T-helper 2 cell treated with Interferon-gamma antibody and Interleukin-4, amounts not matched to agents 5 μg/mL and 100 μg/mL, for 36 hours (primary cell): ENCODE results near the gene EVPL.
"Not testable (repeated sequence)": the region's sequence is repeated elsewhere in the genome, so short reads cannot be mapped to it uniquely, and the experiment has no call there.

ENCODE experiments used
- DNase-seq: peaks from one replicate; pipeline ENCODE4 v3.0.0; 2021; ENCODE audit warnings: low spot score
- H3K27ac Mint-ChIP-seq: one replicate; pipeline ENCODE4 v1.8.0; 2021; ENCODE audit warnings: mild to moderate bottlenecking, mixed read lengths
- H3K27me3 Mint-ChIP-seq: one replicate; pipeline ENCODE4 v1.8.0; 2021; ENCODE audit warnings: low read depth, mixed read lengths
- H3K36me3 Mint-ChIP-seq: one replicate; pipeline ENCODE4 v1.8.0; 2021; ENCODE audit warnings: low read depth, mixed read lengths
- H3K4me1 Mint-ChIP-seq: one replicate; pipeline ENCODE4 v1.8.0; 2021; ENCODE audit warnings: low read depth, mixed read lengths
- H3K4me3 Mint-ChIP-seq: one replicate; pipeline ENCODE4 v1.8.0; 2022; ENCODE audit warnings: mild to moderate bottlenecking, moderate library complexity, mixed read lengths
- H3K9me3 Mint-ChIP-seq: one replicate; pipeline ENCODE4 v1.8.0; 2021; ENCODE audit warnings: mixed read lengths

EVPL gene

GRCh38 chr17:75985986-75986385, 41.1 kb downstream of the EVPL start:
- Mint-ChIP-seq H3K27ac (no peak overlapping the region), H3K27me3 (no peaks in the 10 kb centered on the region), H3K4me3 (no peak overlapping the region), H3K9me3 (no peaks in the 10 kb centered on the region), H3K4me1 (peaks cover 1% of the 10 kb centered on the region), H3K36me3 (no peaks in the 10 kb centered on the region)
- DNase-seq, result no peak

DNA sequence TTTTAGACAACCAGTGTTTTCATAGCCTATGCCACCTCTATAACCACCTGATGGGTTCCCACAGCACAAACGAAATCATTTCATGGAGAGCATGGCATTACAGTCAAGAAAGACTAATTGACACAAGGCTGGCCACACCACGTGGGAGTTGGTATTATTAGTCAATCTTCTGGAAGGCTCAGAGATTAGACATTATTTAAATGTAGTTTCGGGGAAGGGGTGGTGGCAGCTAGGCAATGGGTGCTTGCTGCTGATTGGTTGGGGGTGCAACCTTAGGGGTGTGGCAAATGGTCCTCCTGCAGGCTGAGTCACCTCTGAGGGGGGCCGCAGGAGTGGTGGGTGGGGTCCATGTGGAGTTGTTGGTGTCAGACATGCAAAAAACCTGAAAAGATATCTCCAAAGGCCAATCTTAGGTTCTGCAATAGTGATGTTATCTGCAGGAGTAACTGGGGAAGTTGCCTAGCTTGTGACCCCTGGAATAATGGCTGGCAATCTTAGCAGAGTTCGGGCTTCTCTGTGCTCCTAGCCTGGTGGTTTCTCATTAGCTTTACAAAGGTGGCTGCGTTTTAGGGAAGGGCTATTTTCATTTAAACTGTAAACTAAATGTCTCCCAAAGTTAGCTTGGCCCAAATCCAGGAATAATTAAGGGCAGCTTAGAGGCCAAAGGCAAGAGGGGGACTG, 43.5 kb downstream of the EVPL start:
- Mint-ChIP-seq H3K27ac (no peak overlapping the region), H3K4me3 (no peak overlapping the region), H3K4me1 (peaks cover 16% of the 10 kb centered on the region), H3K27me3 (no peaks in the 10 kb centered on the region), H3K9me3 (no peaks in the 10 kb centered on the region), H3K36me3 (peaks cover 2% of the 10 kb centered on the region)
- DNase-seq, result no peak

DNA sequence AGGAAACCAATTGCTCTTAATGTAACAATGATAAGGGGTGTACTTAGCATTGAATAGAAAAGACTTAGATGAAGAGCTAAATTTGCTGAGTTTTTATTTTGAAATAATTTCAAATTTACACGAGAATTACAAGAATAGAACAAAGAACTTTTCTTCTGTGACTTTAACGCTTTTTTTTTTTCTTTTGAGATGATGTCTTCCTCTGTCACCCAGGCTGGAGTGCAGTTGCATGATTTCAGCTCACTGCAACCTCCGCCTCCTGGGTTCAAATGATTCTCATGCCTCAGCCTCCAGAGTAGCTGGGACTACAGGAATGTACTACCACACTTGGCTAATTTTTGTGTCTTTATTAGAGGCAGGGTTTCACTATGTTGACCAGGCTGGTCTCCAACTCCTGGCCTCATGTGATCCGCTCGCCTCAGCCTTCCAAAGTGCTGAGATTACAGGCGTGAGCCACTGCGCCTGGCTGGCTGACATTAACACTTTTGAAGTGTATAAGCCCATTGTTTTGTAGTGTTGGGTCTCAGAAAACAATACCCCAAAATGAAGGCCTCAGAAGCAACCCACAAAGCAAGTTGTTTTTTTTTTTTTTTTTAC, 46.0 kb downstream of the EVPL start:
- H3K4me3 Mint-ChIP-seq, result peak overlapping the region; percentile 99
- H3K27ac Mint-ChIP-seq, result peak overlapping the region; percentile 99
- DNase-seq, result no peak
- no peaks in the 10 kb centered on the region for H3K27me3 Mint-ChIP-seq
- no peaks in the 10 kb centered on the region for H3K9me3 Mint-ChIP-seq
- peaks cover 6% of the 10 kb centered on the region for H3K36me3 Mint-ChIP-seq
- peaks cover 30% of the 10 kb centered on the region for H3K4me1 Mint-ChIP-seq

DNA sequence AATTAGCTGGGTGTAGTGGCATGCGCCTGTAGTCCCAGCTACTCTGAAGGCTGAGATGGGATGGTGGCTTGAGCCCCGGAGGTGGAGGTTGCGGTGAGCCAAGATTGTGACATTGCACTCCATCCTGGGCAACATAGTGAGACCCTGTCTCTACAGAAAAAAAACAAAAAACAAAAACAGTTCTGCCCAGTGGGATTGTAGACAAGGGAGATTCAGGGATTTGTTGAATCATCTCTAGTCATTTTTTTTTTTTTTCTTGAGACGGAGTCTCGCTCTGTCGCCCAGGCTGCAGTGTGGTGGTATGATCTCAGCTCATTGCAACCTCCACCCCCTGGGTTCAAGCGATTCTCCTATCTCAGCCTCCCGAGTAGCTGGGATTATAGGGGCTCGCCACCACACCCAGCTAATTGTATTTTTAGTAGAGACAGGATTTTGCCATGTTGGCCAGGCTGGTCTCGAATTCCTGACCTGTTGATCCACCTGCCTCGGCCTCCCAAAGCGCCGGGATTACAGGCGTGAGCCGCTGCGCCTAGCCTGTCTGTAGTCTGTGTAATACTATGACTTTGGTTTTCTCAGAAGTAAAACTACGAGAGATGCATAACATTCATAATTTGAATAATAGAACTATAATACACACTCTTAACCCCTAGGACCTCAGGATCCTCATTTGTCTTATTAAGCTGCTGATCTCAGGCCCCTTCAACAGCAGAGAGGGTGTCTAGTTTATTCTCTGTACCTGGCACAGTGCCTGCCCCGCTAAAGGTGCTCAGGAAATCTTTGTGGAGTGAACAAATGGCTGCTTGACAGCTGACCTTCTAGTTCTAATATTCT, 46.7 kb downstream of the EVPL start:
- Mint-ChIP-seq H3K27ac (peak overlapping the region; percentile 99), H3K9me3 (no peaks in the 10 kb centered on the region), H3K4me1 (peaks cover 35% of the 10 kb centered on the region), H3K27me3 (no peaks in the 10 kb centered on the region), H3K36me3 (peaks cover 9% of the 10 kb centered on the region), H3K4me3 (peak overlapping the region; percentile 99)
- DNase-seq, result no peak

- Mint-ChIP-seq H3K36me3 (peaks cover 11% of the 10 kb centered on the region), H3K9me3 (no peaks in the 10 kb centered on the region), H3K27me3 (no peaks in the 10 kb centered on the region), H3K4me3 (peak overlapping the region; percentile 99), H3K27ac (peak overlapping the region; percentile 99), H3K4me1 (peaks cover 35% of the 10 kb centered on the region)
- no peak for DNase-seq
Observed at GRCh38 chr17:75979705-75980187, 47.4 kb downstream of the EVPL start.

DNA sequence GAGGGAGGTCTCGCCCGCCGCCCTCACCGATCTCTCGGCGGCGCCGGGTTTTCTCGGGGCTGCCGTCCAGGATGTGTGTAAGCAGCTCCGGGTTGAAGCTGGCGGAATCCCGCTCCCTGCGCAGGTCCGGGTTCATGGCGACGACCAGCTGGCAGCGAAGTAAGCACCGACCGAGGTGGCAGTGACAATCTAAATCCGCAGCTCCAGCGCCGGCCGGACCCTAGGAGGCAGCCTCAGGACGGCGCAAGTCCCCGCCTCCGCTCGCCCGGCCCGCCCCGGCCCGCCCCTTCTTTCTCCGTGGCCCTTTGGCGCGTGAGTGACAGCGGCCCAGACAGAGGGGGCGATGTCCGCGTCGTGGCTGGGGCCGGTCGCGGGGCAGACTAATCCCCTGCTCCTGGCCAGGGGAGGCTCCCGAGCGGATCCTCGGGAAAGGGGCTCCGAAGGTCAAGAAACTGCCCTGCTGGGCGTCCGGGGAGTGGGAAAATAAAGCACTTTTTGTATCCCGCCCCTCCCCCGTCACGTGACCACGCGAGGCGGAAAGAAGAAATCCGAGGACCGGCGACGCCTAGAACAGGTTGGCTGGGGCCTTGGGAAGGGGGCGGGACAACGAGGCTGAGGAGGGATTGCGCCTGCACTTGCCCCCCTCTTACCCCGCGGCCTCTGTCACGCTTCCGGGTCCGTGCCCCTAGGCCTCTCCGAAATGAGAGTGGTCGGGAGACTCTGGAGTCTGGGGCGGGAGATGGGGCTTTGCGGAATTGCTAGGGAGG, 48.0 kb downstream of the EVPL start, which contains the start of the genes ACOX1 and TEN1:
ACOX1 (minus strand) TSS at position 229 of the 767 bp plus-strand sequence; CDS start at position 136, 93 bp downstream.
TEN1 (plus strand) TSS at position 303 of the 767 bp plus-strand sequence. CDS start 6,953 bp downstream, outside the sequence.
- Mint-ChIP-seq H3K27me3 (no peaks in the 10 kb centered on the region), H3K27ac (peak within 1 kb of the TSS; percentile 99), H3K9me3 (no peaks in the 10 kb centered on the region), H3K4me3 (peak within 1 kb of the TSS; percentile 99), H3K4me1 (peaks cover 35% of the 10 kb centered on the region), H3K36me3 (peaks cover 11% of the 10 kb centered on the region)
- DNase-seq, result peak; percentile 94

DNA sequence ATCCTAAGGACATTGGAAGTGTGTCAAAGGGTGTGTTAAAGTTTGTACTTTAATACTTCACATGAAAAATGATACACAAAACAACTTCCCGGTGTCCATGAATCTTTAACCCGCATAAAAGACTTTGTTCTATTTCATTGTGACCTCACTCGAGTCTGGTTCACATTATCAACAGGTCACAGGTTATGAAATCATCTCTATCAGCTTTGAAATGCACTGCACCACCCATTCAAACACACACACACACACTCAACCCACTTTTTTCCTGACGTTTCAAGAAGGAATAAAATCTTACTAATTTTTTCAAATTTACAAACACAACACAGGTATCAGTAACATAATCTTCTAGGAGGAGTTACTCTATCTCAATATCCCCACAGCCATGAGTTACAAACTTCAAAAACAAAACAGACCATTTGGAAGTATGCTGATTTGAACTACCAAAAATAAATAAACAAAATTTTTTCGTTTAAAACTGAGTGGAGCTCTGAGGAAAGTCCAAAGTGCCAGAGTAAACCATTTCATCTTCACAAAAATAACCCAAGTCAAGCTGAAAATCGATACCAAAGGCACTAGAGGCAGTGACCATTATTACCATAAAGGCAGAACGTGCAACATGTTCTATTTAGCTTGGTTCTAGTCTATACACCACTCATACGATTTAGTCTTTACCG, 50.8 kb downstream of the EVPL start:
- H3K9me3 Mint-ChIP-seq, result no peaks in the 10 kb centered on the region
- H3K36me3 Mint-ChIP-seq, result peaks cover 20% of the 10 kb centered on the region
- no peak overlapping the region for H3K27ac Mint-ChIP-seq
- peak overlapping the region; percentile 10 for H3K4me3 Mint-ChIP-seq
- no peaks in the 10 kb centered on the region for H3K27me3 Mint-ChIP-seq
- DNase-seq, result no peak
- peaks cover 40% of the 10 kb centered on the region for H3K4me1 Mint-ChIP-seq

DNA sequence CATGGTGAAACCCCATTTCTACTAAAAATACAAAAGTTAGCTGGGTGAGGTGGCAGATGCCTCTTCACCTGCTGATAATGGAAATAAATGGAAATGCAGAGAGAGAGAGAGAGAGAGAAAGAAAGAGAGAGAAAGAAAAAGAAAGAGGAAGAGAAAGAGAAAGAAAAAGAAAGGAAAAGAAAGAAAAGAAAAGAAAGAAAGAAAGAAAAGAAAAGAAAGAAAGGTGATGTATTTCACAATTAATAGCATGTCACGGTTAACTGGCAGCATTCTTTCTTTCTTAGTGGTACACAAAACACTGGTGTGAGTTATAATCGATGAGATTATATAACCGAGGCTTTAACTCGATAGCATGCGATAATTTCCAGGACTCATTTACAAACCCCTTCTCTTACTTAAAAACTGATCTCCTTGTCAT, 51.3 kb downstream of the EVPL start:
- no peak for DNase-seq
- no peak overlapping the region for H3K4me3 Mint-ChIP-seq

DNA sequence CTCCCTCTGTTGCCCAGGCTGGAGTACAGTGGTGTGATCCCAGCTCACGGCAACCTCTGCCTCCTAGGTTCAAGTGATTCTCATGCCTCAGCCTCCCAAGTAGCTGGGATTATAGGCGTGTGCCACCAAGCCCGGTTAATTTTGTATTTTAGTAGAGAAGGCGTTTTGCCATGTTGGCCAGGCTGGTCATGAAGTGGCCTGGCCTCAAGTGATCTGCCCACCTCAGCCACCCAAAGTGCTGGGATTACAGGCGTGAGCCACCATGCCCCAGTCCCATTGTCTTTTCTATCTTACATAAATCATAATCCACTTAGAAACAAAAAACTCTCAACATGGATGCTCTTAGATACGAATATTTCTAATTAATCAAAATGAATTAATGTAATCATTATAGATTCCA, 51.9 kb downstream of the EVPL start:
- H3K4me1 Mint-ChIP-seq, result peaks cover 30% of the 10 kb centered on the region
- not testable (repeated sequence) for DNase-seq, H3K4me3 Mint-ChIP-seq, H3K27me3 Mint-ChIP-seq, H3K9me3 Mint-ChIP-seq, H3K27ac Mint-ChIP-seq
- peaks cover 22% of the 10 kb centered on the region for H3K36me3 Mint-ChIP-seq

More for the DNA sequence above, 51.3 kb downstream of the EVPL start:
- Mint-ChIP-seq H3K9me3 (no peaks in the 10 kb centered on the region), H3K27ac (no peak overlapping the region), H3K36me3 (peaks cover 21% of the 10 kb centered on the region), H3K27me3 (no peaks in the 10 kb centered on the region), H3K4me1 (peaks cover 36% of the 10 kb centered on the region)

GRCh38 chr17:75970626-75971025, 56.5 kb downstream of the EVPL start:
- Mint-ChIP-seq H3K4me1 (peaks cover 9% of the 10 kb centered on the region), H3K36me3 (peaks cover 15% of the 10 kb centered on the region), H3K9me3 (no peaks in the 10 kb centered on the region), H3K27me3 (no peaks in the 10 kb centered on the region), H3K27ac (no peak overlapping the region), H3K4me3 (no peak overlapping the region)
- no peak for DNase-seq

DNA sequence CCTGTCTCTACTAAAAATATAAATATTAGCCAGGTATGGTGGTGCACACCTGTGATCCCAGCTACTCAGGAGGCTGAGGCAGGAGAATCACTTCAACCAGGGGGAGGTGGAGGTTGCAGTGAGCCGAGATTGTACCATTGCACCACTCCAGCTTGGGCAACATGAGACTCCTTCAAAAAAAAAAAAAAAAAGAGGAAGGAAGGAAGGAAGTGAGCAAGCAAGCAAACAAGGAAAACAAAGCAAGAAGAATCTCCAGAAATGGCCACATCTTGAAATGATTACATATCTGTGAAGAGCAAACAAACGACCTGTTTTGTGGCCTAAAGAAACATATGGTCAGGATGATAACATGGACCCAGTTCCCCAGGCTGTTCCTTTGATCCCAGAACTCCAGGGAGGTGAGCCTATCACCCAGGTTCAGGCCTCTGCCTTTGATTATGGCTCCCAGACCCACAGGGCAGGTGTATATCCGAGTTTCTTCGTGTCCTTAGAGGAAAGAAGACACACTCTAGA, 57.0 kb downstream of the EVPL start:
- no peaks in the 10 kb centered on the region for H3K9me3 Mint-ChIP-seq
- H3K4me3 Mint-ChIP-seq, result no peak overlapping the region
- H3K27me3 Mint-ChIP-seq, result no peaks in the 10 kb centered on the region
- DNase-seq, result no peak
- peak overlapping the region; percentile 53 for H3K27ac Mint-ChIP-seq
- H3K4me1 Mint-ChIP-seq, result peaks cover 7% of the 10 kb centered on the region
- H3K36me3 Mint-ChIP-seq, result peaks cover 14% of the 10 kb centered on the region

DNA sequence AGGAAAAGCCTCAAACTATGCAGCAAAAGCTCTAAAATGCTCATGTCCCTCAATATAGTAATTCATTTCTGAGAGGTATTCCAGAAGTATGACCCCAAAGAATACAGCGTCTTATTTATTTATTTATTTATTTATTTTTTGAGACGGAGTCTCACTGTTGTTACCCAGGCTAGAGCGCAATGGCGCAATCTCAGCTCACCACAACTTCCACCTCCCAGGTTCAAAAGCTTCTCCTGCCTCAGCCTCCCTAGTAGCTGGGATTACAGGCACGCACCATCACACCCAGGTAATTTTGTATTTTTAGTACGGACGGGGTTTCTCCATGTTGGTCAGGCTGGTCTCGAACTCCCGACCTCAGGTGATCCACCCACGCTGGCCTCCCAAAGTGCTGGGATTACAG, 58.1 kb downstream of the EVPL start:
- H3K27ac Mint-ChIP-seq, H3K4me1 Mint-ChIP-seq, H3K9me3 Mint-ChIP-seq, DNase-seq, H3K27me3 Mint-ChIP-seq, H3K4me3 Mint-ChIP-seq: not testable (repeated sequence)
- peaks cover 13% of the 10 kb centered on the region for H3K36me3 Mint-ChIP-seq

DNA sequence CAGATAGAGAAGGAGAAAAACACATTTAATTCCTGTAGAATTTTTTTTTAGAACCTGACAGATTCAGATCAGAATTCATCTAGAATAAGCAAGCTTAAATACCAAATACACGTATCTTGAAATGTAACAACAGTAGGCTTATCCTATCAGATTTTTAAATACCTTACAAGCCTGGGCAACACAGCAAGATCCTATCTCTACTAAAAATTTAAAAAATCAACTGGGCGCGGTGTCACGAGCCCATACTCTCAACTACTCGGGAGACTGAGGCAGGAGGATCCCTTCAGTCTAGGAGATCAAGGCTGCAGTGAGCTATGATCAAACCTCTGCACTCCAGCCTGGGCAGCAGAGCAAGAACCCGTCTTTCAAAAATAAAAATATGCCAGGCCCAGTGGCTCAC, 61.6 kb downstream of the EVPL start:
- H3K4me1 Mint-ChIP-seq, result peaks cover 3% of the 10 kb centered on the region
- H3K27ac Mint-ChIP-seq, result no peak overlapping the region
- H3K27me3 Mint-ChIP-seq, result no peaks in the 10 kb centered on the region
- peaks cover 4% of the 10 kb centered on the region for H3K36me3 Mint-ChIP-seq
- no peak for DNase-seq
- H3K4me3 Mint-ChIP-seq, result no peak overlapping the region
- H3K9me3 Mint-ChIP-seq, result no peaks in the 10 kb centered on the region
